ENCODE results near the gene ABI1.
A peak's percentile ranks its signal among the peaks of the same experiment; 100 is the strongest.

Gene ABI1

DNA sequence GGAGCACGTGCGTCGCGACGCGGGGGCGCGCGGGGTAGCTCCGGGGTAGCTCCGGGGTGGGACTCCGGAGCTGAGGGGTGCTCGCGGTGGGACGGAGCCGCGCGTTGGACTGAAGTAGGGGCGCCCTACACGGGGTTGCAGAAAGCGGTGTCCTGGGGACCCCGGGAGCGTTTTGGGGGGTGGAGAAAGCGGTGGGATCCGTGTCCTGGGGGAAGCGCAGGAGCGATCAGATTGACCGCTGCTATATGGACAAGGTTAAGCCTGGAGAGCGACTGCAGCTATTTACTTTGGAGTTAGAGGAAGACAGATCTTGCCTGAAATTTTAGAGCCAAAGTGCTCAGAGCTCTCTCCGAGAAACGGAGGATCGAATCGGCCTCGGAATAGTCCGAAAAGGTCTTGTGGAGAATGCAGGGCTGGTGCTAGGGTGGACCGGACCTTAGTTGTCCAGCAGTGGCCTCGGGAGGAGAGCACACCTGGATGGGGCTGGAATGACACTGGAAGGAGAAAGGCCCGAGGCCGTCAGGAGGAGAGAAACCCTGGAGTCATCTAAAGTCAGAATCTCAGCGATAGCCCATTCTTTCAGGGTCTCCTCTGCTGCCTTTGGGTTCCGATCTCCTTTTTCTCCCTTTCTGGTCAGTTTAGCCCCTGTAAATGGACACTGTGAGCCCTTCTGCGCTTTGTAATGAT, 162.7 kb downstream of the ABI1 start:
- no peak for TF ChIP-seq CTCF (IDR thresholded peaks at IDR 0.05; ENCODE audit: low read depth, low read length)
- H3K4me3 ChIP-seq (replicated peaks in 1 of 2; ENCODE audit: low read depth in 2 of 2, low read length in 2 of 2) = peak overlapping the region; percentile 90 to 91
- peak; percentile 2 to 9 for DNase-seq (ENCODE audit: low read depth in 2 of 2)

GRCh38 chr10:26697163-26697921, 163.4 kb downstream of the ABI1 start, which contains the start of gene PDSS1:
Gene PDSS1, plus strand, starts transcription at chr10:26697701. Its CDS starts 11 bp downstream, at chr10:26697712.
- peak within 1 kb of the TSS; percentile 90 to 91 for H3K4me3 ChIP-seq (replicated peaks in 1 of 2; ENCODE audit: low read depth in 2 of 2, low read length in 2 of 2)
- peak; percentile 62 to 69 for DNase-seq (ENCODE audit: low read depth in 2 of 2)
- TF ChIP-seq CTCF (IDR thresholded peaks at IDR 0.05; ENCODE audit: low read depth, low read length) = no peak

- H3K4me3 ChIP-seq (replicated peaks in 1 of 2; ENCODE audit: low read depth in 2 of 2, low read length in 2 of 2) = peak overlapping the region; percentile 90 to 91
- no peak for TF ChIP-seq CTCF (IDR thresholded peaks at IDR 0.05; ENCODE audit: low read depth, low read length)
- peak in 1 of 2 donors; percentile 65 for DNase-seq (ENCODE audit: low read depth in 2 of 2)
Measured at GRCh38 chr10:26696786-26697162, 164.0 kb downstream of the ABI1 start.
